HepG2 (cell line): ENCODE data around the gene NECAP2. TPM values are rescaled to one million over a fixed set of nuclear protein-coding genes. Genes with fewer than 3 reads are reported as not detected.

Experiments used
- EHMT2 ChIP-seq: fragments of 200-600 bp; sonication (generic); IDR thresholded peaks from 2 replicates; pipeline ENCODE4 v1.7.0; 2017; ENCODE audit warnings: antibody characterized with exemption, low read depth, low read length, borderline replicate concordance
- FOXA3 ChIP-seq: IDR thresholded peaks from 2 replicates; pipeline ENCODE4 v1.6.1; 2016; ENCODE audit warnings: missing genetic modification reagents, missing compliant biosample characterization
- FOXP1 ChIP-seq, 2 experiments: fragments of 450-650 bp in 1 of 2; IDR thresholded peaks; 2 replicates each; pipeline ENCODE4 v1.6.1; 2017 to 2018; ENCODE audit warnings: antibody characterized with exemption in 1 of 2
- GATAD1 ChIP-seq: IDR thresholded peaks from 2 replicates; pipeline ENCODE4 v1.6.1; 2016; ENCODE audit warnings: missing genetic modification reagents, missing compliant biosample characterization
- KLF16 ChIP-seq, 2 experiments: sonication (generic) in 1 of 2; formaldehyde crosslinking in 1 of 2; IDR thresholded peaks; 2 replicates each; pipeline versions ENCODE4 v1.6.1 to v1.8.0; 2016 to 2023; ENCODE audit warnings: missing genetic modification reagents in 2 of 2, missing compliant biosample characterization in 1 of 2
- ZBTB49 ChIP-seq: sonication (generic); formaldehyde crosslinking; IDR thresholded peaks from 2 replicates; pipeline ENCODE4 v1.4.0; 2020; ENCODE audit warnings: missing genetic modification reagents, borderline replicate concordance
- ZFP90 ChIP-seq: sonication (generic); formaldehyde crosslinking; IDR thresholded peaks from 2 replicates; pipeline ENCODE4 v1.8.0; 2022; ENCODE audit warnings: missing genetic modification reagents, mild to moderate bottlenecking, inconsistent platforms, borderline replicate concordance
- ZNF251 ChIP-seq: sonication (generic); formaldehyde crosslinking; IDR thresholded peaks from 2 replicates; pipeline ENCODE4 v1.9.0; 2021; ENCODE audit warnings: mild to moderate bottlenecking, missing genetic modification reagents
- ZNF274 ChIP-seq: sonication (generic); formaldehyde crosslinking; IDR thresholded peaks from 2 replicates; pipeline ENCODE4 v1.5.1; 2020; ENCODE audit warnings: mild to moderate bottlenecking, missing genetic modification reagents
- ZNF382 ChIP-seq: sonication (generic); formaldehyde crosslinking; IDR thresholded peaks from 2 replicates; pipeline ENCODE4 v1.5.0; 2020; ENCODE audit warnings: missing genetic modification reagents, mild to moderate bottlenecking, borderline replicate concordance
- ZNF451 ChIP-seq: sonication (generic); formaldehyde crosslinking; IDR thresholded peaks from 2 replicates; pipeline ENCODE4 v1.5.0; 2020; ENCODE audit warnings: mild to moderate bottlenecking, missing genetic modification reagents
- ZNF552 ChIP-seq: sonication (generic); formaldehyde crosslinking; IDR thresholded peaks from 2 replicates; pipeline ENCODE4 v1.9.0; 2022; ENCODE audit warnings: missing genetic modification reagents, mild to moderate bottlenecking, borderline replicate concordance
- ZNF782 ChIP-seq: sonication (generic); formaldehyde crosslinking; IDR thresholded peaks from 2 replicates; pipeline ENCODE4 v1.4.0; 2020; ENCODE audit warnings: missing genetic modification reagents, mild to moderate bottlenecking, borderline replicate concordance
- polyA plus RNA-seq, 8 experiments: library from polyadenylated mRNA; depleted of rRNA in 3 of 8; stranded (reverse) in 7 of 8; unstranded in 1 of 8; fragments of >200 nt; fragmentation: Illumina TruSeq in 4 of 8; extraction: Trizol in 4 of 8; gene quantifications; 2 replicates each; pipeline versions ENCODE4 v1.2.1 to v1.2.3, GENCODE V29; 2011 to 2016; ENCODE audit warnings: low read depth in 4 of 8, missing spikeins in 1 of 8, mixed read lengths in 1 of 8; ENCODE audit not compliant: insufficient read depth in 1 of 8
- total RNA-seq, 5 experiments: library from RNA; depleted of rRNA; stranded (reverse); fragments of >200 nt; fragmentation: Illumina TruSeq; extraction: Trizol; gene quantifications; 2 replicates each; pipeline ENCODE4 v1.2.3, GENCODE V29; 2016; ENCODE audit warnings: low read depth in 1 of 5
- TF ChIP-seq, protein P1 (sequence below), 2 experiments: sonication (generic) in 1 of 2; formaldehyde crosslinking in 1 of 2; IDR thresholded peaks; 2 replicates each; pipeline versions ENCODE4 v1.5.1 to v1.6.1; 2011 to 2020; ENCODE audit warnings: borderline replicate concordance in 1 of 2, low read depth in 1 of 2, low read length in 1 of 2, mild to moderate bottlenecking in 1 of 2, missing genetic modification reagents in 1 of 2, moderate library complexity in 1 of 2
- TF ChIP-seq, protein P2 (sequence below): sonication (generic); formaldehyde crosslinking; IDR thresholded peaks from 2 replicates; pipeline ENCODE4 v1.4.0; 2020; ENCODE audit warnings: missing genetic modification reagents, borderline replicate concordance
- TF ChIP-seq, protein P3 (sequence below): sonication (generic); formaldehyde crosslinking; IDR thresholded peaks from 2 replicates; pipeline ENCODE4 v1.4.0; 2020; ENCODE audit warnings: missing genetic modification reagents

The NECAP2 gene
- total and polyA plus RNA-seq, 2 of the 13 experiments (the other 11 are each of a cell fraction or from before 2014, with no cell fraction given): 38.5 to 52.3 TPM

- TF ChIP-seq ZFP90 (CRISPR knock-in tag) (peak; percentile 61; the same call in 1 of the 2 replicates), ZNF251 (no peak), FOXP1 (IDR thresholded peaks at IDR 0.05) (no peak), FOXP1 (CRISPR knock-in tag; IDR thresholded peaks at IDR 0.05) (no peak), GATAD1 (CRISPR knock-in tag) (peak; percentile 97), ZNF451 (CRISPR knock-in tag) (0 out of 2 replicates have a peak, but pooled peaks have one; percentile 45), EHMT2 (no peak), FOXA3 (CRISPR knock-in tag) (peak; percentile 74), ZNF782 (CRISPR knock-in tag) (peak; percentile 91), ZNF382 (CRISPR knock-in tag) (no peak), ZNF552 (CRISPR knock-in tag) (no peak), KLF16 (CRISPR knock-in tag; IDR thresholded peaks at IDR 0.05) (peak in 1 of 2 experiments; percentile 89; a peak in 2 of 4 replicates), ZNF274 (no peak), ZBTB49 (no peak)
- TF ChIP-seq, protein P1, sequence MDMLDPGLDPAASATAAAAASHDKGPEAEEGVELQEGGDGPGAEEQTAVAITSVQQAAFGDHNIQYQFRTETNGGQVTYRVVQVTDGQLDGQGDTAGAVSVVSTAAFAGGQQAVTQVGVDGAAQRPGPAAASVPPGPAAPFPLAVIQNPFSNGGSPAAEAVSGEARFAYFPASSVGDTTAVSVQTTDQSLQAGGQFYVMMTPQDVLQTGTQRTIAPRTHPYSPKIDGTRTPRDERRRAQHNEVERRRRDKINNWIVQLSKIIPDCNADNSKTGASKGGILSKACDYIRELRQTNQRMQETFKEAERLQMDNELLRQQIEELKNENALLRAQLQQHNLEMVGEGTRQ (IDR thresholded peaks at IDR 0.05; ENCODE audit: low read depth, low read length): no peak
- TF ChIP-seq, protein P1 (CRISPR knock-in tag; IDR thresholded peaks at IDR 0.05; ENCODE audit: borderline replicate concordance): peak; percentile 52; the same call in 1 of the 2 replicates
- TF ChIP-seq, protein P2, sequence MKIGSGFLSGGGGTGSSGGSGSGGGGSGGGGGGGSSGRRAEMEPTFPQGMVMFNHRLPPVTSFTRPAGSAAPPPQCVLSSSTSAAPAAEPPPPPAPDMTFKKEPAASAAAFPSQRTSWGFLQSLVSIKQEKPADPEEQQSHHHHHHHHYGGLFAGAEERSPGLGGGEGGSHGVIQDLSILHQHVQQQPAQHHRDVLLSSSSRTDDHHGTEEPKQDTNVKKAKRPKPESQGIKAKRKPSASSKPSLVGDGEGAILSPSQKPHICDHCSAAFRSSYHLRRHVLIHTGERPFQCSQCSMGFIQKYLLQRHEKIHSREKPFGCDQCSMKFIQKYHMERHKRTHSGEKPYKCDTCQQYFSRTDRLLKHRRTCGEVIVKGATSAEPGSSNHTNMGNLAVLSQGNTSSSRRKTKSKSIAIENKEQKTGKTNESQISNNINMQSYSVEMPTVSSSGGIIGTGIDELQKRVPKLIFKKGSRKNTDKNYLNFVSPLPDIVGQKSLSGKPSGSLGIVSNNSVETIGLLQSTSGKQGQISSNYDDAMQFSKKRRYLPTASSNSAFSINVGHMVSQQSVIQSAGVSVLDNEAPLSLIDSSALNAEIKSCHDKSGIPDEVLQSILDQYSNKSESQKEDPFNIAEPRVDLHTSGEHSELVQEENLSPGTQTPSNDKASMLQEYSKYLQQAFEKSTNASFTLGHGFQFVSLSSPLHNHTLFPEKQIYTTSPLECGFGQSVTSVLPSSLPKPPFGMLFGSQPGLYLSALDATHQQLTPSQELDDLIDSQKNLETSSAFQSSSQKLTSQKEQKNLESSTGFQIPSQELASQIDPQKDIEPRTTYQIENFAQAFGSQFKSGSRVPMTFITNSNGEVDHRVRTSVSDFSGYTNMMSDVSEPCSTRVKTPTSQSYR: no peak
- TF ChIP-seq, protein P3, sequence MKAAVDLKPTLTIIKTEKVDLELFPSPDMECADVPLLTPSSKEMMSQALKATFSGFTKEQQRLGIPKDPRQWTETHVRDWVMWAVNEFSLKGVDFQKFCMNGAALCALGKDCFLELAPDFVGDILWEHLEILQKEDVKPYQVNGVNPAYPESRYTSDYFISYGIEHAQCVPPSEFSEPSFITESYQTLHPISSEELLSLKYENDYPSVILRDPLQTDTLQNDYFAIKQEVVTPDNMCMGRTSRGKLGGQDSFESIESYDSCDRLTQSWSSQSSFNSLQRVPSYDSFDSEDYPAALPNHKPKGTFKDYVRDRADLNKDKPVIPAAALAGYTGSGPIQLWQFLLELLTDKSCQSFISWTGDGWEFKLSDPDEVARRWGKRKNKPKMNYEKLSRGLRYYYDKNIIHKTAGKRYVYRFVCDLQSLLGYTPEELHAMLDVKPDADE (CRISPR knock-in tag): peak; percentile 32; the same call in 1 of the 2 replicates
Observed at GRCh38 chr1:16440470-16441281, at the start of gene NECAP2 (continued).
